H9 (cell line): Measurements from ENCODE around the gene VPS41. TPM values are rescaled to one million over a fixed set of nuclear protein-coding genes. Genes with fewer than 3 reads are reported as not detected.

Experiments
- DNase-seq: peaks from one replicate; pipeline ENCODE4 v3.0.0-alpha.2; 2017
- H2AFZ ChIP-seq: one replicate; pipeline ENCODE4 v1.6.1; 2013; ENCODE audit warnings: mild to moderate bottlenecking, low read length, control low read depth, moderate library complexity
- H2AK5ac ChIP-seq: 2 replicates; pipeline ENCODE4 v1.6.1; 2013; ENCODE audit warnings: low read length, control low read depth, mixed read lengths; ENCODE audit not compliant: insufficient read length
- H2BK120ac ChIP-seq: one replicate; pipeline ENCODE4 v1.6.1; 2013; ENCODE audit warnings: low read depth, mild to moderate bottlenecking, low read length, control low read depth, inconsistent platforms; ENCODE audit not compliant: poor library complexity, severe bottlenecking
- H2BK12ac ChIP-seq: 2 replicates; pipeline ENCODE4 v1.6.1; 2013; ENCODE audit warnings: low read length, control low read depth, mixed read lengths, low read depth; ENCODE audit not compliant: insufficient read length
- H2BK15ac ChIP-seq: 2 replicates; pipeline ENCODE4 v1.6.1; 2013; ENCODE audit warnings: low read depth, low read length, control low read depth
- H2BK20ac ChIP-seq: one replicate; pipeline ENCODE4 v1.6.1; 2013; ENCODE audit warnings: low read depth, mild to moderate bottlenecking, low read length, control low read depth, inconsistent platforms; ENCODE audit not compliant: poor library complexity, severe bottlenecking
- H2BK5ac ChIP-seq: 2 replicates; pipeline ENCODE4 v1.6.1; 2013; ENCODE audit warnings: low read length, control low read depth, mixed read lengths; ENCODE audit not compliant: insufficient read length
- H3K14ac ChIP-seq: 2 replicates; pipeline ENCODE4 v1.6.1; 2013; ENCODE audit warnings: low read length, control low read depth; ENCODE audit not compliant: insufficient read depth
- H3K18ac ChIP-seq: 2 replicates; pipeline ENCODE4 v1.6.1; 2013; ENCODE audit warnings: low read depth, mild to moderate bottlenecking, mixed read lengths, low read length, control low read depth; ENCODE audit not compliant: insufficient read length
- H3K23ac ChIP-seq: 2 replicates; pipeline ENCODE4 v1.6.1; 2013; ENCODE audit warnings: low read length, control low read depth, mixed read lengths, low read depth; ENCODE audit not compliant: insufficient read length
- H3K23me2 ChIP-seq: 2 replicates; pipeline ENCODE4 v1.6.1; 2013; ENCODE audit warnings: low read depth, mild to moderate bottlenecking, mixed read lengths, low read length, control low read depth; ENCODE audit not compliant: insufficient read length, poor library complexity, severe bottlenecking
- H3K27ac ChIP-seq: 2 replicates; pipeline ENCODE4 v1.5.1; 2013; ENCODE audit warnings: low read length, control low read depth, mixed read lengths, low read depth; ENCODE audit not compliant: insufficient read length
- H3K27me3 ChIP-seq: 2 replicates; pipeline ENCODE4 v1.6.1; 2013; ENCODE audit warnings: low read length, control low read depth, inconsistent platforms; ENCODE audit not compliant: insufficient read depth
- H3K4ac ChIP-seq: 2 replicates; pipeline ENCODE4 v1.6.1; 2013; ENCODE audit warnings: low read depth, mild to moderate bottlenecking, control low read depth, inconsistent platforms, low read length, moderate library complexity
- H3K4me1 ChIP-seq: 2 replicates; pipeline ENCODE4 v1.6.1; 2013; ENCODE audit warnings: low read length, control low read depth, inconsistent platforms; ENCODE audit not compliant: insufficient read depth
- H3K4me2 ChIP-seq: 2 replicates; pipeline ENCODE4 v1.6.1; 2013; ENCODE audit warnings: low read length, control low read depth, mixed read lengths; ENCODE audit not compliant: insufficient read length, insufficient read depth
- H3K56ac ChIP-seq: 2 replicates; pipeline ENCODE4 v1.6.1; 2013; ENCODE audit warnings: low read depth, mild to moderate bottlenecking, mixed read lengths, low read length, control low read depth; ENCODE audit not compliant: insufficient read length
- H3K79me1 ChIP-seq: 2 replicates; pipeline ENCODE4 v1.6.1; 2013; ENCODE audit warnings: low read depth, mild to moderate bottlenecking, moderate library complexity, low read length, control low read depth, inconsistent platforms; ENCODE audit not compliant: insufficient read depth, poor library complexity, severe bottlenecking
- H3K79me2 ChIP-seq: 2 replicates; pipeline ENCODE4 v1.6.1; 2013; ENCODE audit warnings: low read length, control low read depth, inconsistent platforms; ENCODE audit not compliant: insufficient read depth
- H3K9ac ChIP-seq: 2 replicates; pipeline ENCODE4 v1.6.1; 2013; ENCODE audit warnings: low read length, control low read depth, mixed read lengths; ENCODE audit not compliant: insufficient read length; ENCODE audit errors: extremely low read depth
- H3K9me3 ChIP-seq: one replicate; pipeline ENCODE4 v1.6.1; 2013; ENCODE audit warnings: low read depth, low read length, inconsistent platforms; ENCODE audit not compliant: control insufficient read depth
- H3T11ph ChIP-seq: one replicate; pipeline ENCODE4 v1.6.1; 2013; ENCODE audit warnings: mild to moderate bottlenecking, low read length, control low read depth, inconsistent platforms
- H4K20me1 ChIP-seq: one replicate; pipeline ENCODE4 v1.6.1; 2013; ENCODE audit not compliant: control insufficient read depth, insufficient read length, insufficient read depth
- H4K5ac ChIP-seq: 2 replicates; pipeline ENCODE4 v1.6.1; 2013; ENCODE audit warnings: low read depth, mild to moderate bottlenecking, mixed read lengths, low read length, control low read depth; ENCODE audit not compliant: insufficient read length
- H4K8ac ChIP-seq: replicated peaks from 2 replicates; pipeline ENCODE4 v1.6.1; 2013; ENCODE audit warnings: low read length, control low read depth, mixed read lengths, low read depth; ENCODE audit not compliant: insufficient read length
- H4K91ac ChIP-seq: 2 replicates; pipeline ENCODE4 v1.6.1; 2013; ENCODE audit warnings: low read depth, mild to moderate bottlenecking, moderate library complexity, mixed read lengths, low read length, control low read depth; ENCODE audit not compliant: insufficient read length
- H3K27ac Mint-ChIP-seq, 3 experiments: 2 replicates in 2 of 3; 3 replicates in 1 of 3; pipeline ENCODE4 v1.8.0; 2020 to 2021; ENCODE audit warnings: mixed read lengths in 3 of 3, mild to moderate bottlenecking in 1 of 3, moderate library complexity in 1 of 3
- H3K27me3 Mint-ChIP-seq: 2 replicates; pipeline ENCODE4 v1.8.0; 2021; ENCODE audit warnings: low read depth, mild to moderate bottlenecking, moderate library complexity, mixed read lengths
- H3K36me3 Mint-ChIP-seq, 3 experiments: 2 replicates in 2 of 3; 3 replicates in 1 of 3; pipeline ENCODE4 v1.8.0; 2020 to 2021; ENCODE audit warnings: low read depth in 3 of 3, mixed read lengths in 3 of 3; ENCODE audit not compliant: insufficient read depth in 1 of 3
- H3K4me1 Mint-ChIP-seq, 2 experiments: 2 replicates each; pipeline ENCODE4 v1.8.0; 2020; ENCODE audit warnings: mixed read lengths in 2 of 2
- H3K4me3 Mint-ChIP-seq, 2 experiments: 2 replicates in 1 of 2; 3 replicates in 1 of 2; pipeline ENCODE4 v1.8.0; 2020 to 2021; ENCODE audit warnings: mild to moderate bottlenecking in 2 of 2, mixed read lengths in 2 of 2, moderate library complexity in 1 of 2
- H3K9me3 Mint-ChIP-seq, 2 experiments: 2 replicates in 1 of 2; 3 replicates in 1 of 2; pipeline ENCODE4 v1.8.0; 2020; ENCODE audit warnings: mild to moderate bottlenecking in 2 of 2, mixed read lengths in 2 of 2, moderate library complexity in 1 of 2
- CTCF ChIP-seq: fragments of 200-600 bp; sonication (generic); conservative IDR thresholded peaks from 3 replicates; pipeline ENCODE4 v1.8.0; 2021; ENCODE audit warnings: antibody characterized with exemption, mild to moderate bottlenecking
- total RNA-seq: library from RNA; stranded (reverse); gene quantifications from 2 replicates; pipeline ENCODE4 v1.2.1, GENCODE V29; 2021

Gene VPS41
- total RNA-seq, 1 experiment from 2014 or later: 49.3 TPM

DNA sequence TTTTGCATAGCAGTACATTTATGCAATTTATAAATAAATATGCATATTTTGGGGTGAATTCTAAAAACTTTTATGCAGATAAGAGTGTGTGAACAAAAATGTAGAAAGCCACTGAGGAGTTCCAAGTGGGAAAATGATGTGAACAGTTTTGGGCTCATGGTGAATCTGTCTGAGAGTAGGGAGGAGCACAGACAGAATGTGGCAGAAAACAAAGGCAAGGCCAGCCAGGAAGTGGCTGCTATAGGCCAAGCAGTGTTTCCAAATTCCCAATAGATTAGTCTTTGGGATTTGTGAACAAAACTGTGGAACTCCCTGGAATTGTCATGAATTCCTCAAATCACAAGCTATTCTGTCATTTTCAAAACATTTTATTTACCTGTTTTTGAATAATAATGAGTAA, 204.2 kb downstream of the VPS41 start:
- Histone ChIP-seq H3K79me1 (no peaks in the 10 kb centered on the region), H3K4me1 (no peaks in the 10 kb centered on the region), H4K8ac (no peak overlapping the region), H3K9me3 (no peaks in the 10 kb centered on the region), H3K56ac (no peak overlapping the region), H3T11ph (no peak overlapping the region), H3K27ac (no peak overlapping the region), H3K27me3 (no peaks in the 10 kb centered on the region), H4K5ac (no peak overlapping the region), H2BK5ac (no peak overlapping the region), H2AK5ac (no peak overlapping the region), H3K79me2 (no peaks in the 10 kb centered on the region), H2BK20ac (no peak overlapping the region), H4K91ac (no peak overlapping the region), H3K4me2 (no peak overlapping the region), H3K9ac (no peak overlapping the region), H4K20me1 (no peaks in the 10 kb centered on the region), H3K23ac (no peak overlapping the region), H3K14ac (no peak overlapping the region), H3K23me2 (no peaks in the 10 kb centered on the region), H2AFZ (no peak overlapping the region), H3K4ac (no peak overlapping the region), H2BK12ac (no peak overlapping the region), H2BK15ac (no peak overlapping the region), H2BK120ac (no peak overlapping the region), H3K18ac (no peak overlapping the region)
- H3K27ac Mint-ChIP-seq: no peak overlapping the region
- no peaks in the 10 kb centered on the region; a peak in 2 of 7 replicates for H3K36me3 Mint-ChIP-seq
- no peaks in the 10 kb centered on the region for H3K9me3 Mint-ChIP-seq
- no peak overlapping the region for H3K4me3 Mint-ChIP-seq
- no peak for TF ChIP-seq CTCF
- peaks cover 1% of the 10 kb centered on the region for H3K27me3 Mint-ChIP-seq
- H3K4me1 Mint-ChIP-seq: peaks cover 0 to 4% of the 10 kb centered on the region in 2 experiments; a peak in 2 of 4 replicates
- DNase-seq: no peak
